GM18519 (cell line): ENCODE data around the gene MUS81.
"Not testable (repeated sequence)": the region's sequence is repeated elsewhere in the genome, so short reads cannot be mapped to it uniquely, and the experiment has no call there.

ENCODE experiments used
- ATAC-seq: cut with Tn5 transposase; IDR thresholded peaks from one replicate; pipeline ENCODE4 v1.9.1; 2021; ENCODE audit warnings: mild to moderate bottlenecking, moderate library complexity; ENCODE audit not compliant: unreplicated experiment, low FRiP score

Gene MUS81

DNA sequence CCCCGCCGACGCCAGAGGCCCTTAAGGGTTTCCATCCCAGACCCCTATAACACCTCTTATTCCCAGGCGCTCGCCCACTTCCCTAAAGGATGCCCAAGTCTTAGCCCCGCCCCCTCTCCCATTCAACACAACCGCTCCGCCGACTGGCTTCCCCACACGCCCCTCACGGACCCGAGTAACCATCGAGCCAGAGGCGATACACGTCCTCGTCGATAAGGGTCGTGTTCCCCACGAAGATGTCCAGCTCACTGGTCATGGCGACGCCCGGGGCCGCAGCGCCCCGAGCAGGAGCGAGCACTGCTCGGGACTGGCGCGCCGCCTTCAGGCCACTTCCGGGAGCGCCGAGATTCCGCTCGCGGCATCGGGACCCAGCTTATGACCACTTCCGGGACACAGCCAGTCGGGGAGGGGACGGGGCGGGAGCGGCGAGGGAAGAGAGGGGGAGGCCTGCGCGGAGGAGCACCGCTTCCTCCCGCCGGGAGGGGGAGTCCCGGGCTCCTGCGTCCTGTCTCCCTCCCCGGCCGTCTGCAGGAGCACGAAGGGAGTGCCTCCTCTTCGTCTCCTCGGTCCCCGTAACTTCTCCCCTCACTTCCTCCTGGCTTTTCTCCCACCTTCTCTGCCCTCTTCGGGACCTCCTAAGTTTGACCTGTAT is 28.1 kb downstream of the MUS81 start, which contains the start of gene FIBP:
Gene FIBP, minus strand, starts transcription at position 309 of the 652 bp plus-strand sequence. Its CDS starts 53 bp downstream, at position 256.
- ATAC-seq: no peak

DNA sequence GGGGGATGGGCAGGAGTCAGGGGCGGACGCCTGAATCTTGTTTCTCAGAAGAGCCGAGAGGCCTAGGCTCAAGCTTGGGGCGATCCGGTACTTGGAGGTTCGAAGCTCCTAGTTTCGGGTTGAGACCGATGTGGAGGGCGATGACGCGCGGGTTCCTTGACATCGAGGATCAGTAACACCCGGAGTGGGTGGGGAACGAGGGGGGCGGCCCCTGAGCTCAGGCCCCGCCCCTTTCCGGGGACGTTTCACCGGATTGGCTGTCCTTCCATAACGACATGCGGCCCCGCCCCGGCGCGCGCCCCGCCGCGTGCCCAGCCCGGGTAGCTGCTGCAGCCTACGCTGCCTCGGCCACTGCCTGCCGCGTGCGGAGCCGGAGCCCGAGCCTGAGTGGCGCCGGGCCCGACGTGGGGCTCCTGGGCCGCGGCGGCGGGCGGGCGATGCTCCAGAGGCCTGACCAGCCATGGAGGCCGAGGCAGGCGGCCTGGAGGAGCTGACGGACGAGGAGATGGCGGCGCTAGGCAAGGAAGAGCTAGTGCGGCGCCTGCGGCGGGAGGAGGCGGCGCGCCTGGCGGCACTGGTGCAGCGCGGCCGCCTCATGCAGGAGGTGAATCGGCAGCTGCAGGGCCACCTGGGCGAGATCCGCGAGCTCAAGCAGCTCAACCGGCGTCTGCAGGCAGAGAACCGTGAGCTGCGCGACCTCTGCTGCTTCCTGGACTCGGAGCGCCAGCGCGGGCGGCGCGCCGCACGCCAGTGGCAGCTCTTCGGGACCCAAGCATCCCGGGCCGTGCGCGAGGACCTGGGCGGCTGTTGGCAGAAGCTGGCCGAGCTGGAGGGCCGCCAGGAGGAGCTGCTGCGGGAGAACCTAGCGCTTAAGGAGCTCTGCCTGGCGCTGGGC is 30.3 kb downstream of the MUS81 start, which contains the start of gene CCDC85B:
Gene CCDC85B, plus strand, starts transcription at position 350 of the 895 bp plus-strand sequence. Its CDS starts 111 bp downstream, at position 461.
- ATAC-seq: peak; percentile 47

DNA sequence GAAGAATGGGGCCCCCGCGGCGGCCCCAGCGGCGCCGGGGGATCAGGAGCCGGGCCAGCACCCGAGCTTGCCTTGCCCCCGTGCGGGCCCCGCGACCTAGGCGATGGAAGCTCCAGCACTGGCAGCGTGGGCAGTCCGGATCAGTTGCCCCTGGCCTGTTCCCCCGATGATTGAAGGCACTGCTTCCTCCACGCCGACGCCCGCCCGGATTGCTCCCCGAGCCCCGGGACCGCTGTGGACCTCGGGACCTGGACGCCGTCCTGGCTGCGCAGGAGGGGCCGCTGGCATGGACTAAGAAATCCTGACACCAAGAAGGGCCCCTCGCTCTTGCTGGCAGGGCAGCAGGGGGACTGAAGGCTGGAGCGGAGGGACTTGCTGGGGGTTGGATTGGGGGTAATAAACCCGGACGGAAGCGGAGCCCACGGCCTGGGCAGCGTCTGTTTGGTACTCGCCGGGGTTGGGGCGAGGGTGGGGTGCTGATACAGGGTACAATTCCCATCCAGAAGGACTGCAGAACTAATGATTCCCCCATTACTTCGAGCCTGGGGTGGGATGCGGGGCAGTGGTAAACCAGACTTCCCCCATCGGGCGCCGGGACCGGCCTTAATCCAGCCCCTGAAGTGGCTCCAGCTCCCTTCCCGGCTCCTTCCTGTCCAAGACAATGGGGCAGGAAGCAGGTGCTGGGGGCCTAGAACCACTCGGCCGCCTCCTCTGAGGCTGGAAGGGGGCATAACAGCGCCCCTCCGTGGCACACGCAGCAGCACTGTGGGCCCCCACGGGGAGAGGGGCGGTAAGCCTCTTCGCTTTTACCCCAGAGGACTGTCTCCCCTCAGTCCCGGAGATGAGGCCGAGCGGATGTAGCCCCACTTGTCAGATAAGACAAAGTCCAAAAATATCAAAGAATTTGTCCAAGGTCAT is 31.2 kb downstream of the MUS81 start:
- ATAC-seq: no peak

DNA sequence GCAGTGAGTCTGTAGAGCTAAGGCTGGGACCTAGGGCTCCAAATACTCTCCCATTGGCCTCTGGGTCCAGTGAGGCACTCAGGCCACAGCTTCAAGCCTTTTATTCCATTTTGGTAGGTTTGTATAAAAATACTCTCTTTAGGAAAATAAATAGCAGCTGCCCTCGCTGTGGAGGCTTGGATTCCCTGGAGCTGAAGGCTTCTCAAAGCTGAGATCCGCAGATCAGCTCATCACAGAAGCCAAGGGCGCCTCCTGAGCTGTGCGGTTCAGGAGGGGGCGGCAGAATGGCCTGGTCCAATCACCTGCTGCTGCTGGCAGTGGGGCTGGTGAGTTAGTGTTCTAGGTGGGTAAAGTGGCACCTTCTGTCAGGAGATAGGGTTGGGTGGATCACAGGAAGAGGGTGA is 31.9 kb downstream of the MUS81 start:
- not testable (repeated sequence) for ATAC-seq

DNA sequence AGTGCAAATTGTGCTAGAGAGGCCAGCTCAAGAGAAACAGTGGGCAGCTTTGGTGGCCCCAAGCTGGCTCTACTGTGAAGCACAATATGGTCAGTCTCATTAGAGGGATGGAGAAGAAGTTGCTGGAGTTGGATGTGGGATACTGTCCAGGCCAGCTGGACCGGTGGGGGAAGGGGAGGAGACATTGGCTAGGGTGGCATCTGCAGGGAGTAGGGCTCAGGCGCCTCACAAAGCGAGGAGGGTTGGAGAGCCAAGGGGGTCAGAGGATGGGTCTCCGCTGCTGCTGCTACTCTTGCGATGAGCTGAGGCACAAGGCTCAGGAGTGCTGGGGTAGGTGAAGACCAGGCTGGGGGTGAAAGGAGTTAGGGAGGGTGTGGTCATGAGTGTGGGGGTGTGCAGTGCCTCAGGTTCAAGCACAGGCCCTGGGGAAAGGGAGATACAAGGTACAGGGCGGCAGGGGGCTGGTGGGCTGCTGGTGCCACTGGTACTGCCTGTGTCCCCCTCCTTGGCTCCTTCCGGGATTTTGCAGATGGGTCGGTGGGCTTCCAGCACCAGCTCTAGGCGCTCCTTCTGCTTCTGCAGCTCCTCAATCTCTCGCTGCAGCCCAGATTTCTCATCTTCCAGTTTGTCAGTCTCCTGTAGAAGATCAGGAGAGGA is 32.6 kb downstream of the MUS81 start:
- ATAC-seq: no peak

DNA sequence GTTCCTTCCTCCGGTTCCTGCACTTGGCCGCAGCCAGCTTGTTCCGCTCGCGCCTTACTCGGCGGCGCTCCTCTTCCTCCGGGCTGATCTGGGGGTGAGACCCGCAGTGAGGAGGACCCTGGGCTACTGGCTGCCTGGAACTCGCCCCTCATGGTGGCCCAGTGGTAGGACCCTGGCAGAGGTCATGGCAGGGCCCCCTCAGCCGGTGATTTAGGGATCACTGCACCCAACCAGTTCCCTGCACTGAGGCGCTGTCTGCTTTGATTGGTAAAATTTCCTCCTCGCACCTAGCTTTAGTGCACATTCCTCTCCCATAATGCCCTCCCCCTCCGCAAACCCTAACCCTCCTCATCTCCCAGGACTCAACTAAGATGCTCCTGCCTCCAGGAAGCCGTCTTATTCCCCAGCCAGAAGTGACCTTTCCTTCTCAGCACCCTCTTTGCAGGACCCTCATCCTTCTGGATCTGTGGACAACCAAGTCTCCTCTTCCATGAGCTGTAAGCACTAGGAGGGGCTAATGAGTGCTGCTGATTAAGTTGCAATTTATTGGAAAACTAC is 33.9 kb downstream of the MUS81 start:
- ATAC-seq: no peak

DNA sequence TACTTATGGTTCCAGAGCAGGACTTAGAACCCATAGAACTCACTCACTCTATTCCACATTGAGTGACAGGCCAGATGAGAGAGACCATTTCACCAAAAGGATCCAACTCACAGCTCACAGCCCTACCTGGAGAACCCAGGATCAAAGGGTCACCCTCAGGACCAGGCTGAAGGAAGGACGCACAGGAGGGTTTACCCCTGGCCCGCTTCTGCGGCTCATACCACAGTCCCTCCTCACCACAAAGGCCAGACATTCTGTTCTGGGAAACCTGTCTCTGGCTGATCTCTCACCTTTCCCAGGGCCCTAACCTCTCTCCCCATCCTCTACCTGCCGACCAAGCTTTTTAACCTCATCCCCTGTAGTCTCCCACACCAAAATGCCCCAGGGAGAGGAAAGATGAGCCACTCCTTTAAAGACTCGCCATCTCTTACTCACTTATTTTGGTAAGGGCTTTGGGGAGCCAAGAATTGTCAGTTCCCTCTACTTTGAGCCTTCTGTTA is 35.3 kb downstream of the MUS81 start:
- ATAC-seq: no peak

DNA sequence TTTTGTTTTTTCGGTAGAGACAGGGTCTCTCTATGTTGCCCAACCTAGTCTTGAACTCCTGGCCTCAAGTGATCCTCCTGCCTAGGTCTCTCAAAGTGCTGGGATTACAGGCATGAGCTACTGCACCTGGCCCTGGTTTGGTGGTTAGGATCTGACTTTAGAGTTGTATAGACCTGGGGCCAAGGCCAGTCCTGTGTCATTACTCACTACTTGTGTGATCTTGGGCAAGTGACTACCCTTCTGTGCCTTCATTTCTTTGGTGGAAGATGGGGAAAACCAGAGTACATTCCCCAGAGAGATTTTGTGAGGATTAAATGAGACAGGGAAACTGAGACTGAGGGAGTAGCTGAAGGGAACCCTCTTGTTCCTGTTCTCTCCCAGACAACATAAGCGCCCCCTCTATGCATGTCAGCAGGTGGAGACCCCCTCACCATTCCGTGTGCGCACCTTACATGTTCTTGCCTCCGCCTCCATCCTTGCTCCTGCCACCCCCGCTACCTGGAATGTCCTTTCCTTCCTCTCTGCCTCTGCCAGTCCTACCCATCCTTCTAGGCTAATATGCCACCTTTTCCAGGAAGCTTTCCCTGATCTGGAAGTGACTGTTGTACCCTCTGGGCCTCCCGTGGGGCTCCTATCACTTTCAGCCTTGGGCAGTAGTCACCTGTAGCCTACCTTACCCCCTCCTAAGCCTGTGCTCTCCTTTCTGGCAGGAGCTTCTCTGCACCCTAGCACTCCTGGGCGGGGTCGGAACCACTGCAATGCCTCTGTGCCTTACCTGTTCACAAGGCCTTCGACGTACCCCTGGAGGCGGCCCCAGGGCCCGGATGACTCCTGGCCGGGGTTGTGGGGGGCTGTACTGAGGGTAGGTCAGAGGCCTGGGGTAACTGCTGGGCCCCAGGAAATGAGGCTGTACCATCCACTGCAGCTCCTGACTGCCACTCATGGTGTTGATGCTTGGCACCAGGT is 36.1 kb downstream of the MUS81 start:
- no peak for ATAC-seq

DNA sequence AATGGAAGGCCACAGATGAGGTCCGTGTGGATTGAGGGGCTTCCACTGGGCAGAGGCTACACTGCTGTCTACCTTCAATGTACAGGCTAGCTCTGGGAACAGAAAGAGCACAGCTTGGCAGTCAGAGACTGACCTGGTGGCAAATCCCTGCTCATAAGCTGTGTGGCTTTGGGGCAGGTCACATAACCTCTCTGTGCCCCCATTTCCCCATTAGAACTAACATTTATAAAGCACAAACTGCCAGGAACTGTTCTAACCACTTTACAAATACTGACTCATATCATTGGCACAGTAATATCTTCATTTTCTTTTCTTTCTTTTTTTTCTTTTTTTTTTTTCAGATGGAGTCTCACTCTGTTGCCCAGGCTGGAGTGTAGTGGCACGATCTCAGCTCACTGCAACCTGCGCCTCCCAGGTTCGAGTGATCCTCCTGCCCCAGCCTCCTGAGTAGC is 36.8 kb downstream of the MUS81 start:
- no peak for ATAC-seq

DNA sequence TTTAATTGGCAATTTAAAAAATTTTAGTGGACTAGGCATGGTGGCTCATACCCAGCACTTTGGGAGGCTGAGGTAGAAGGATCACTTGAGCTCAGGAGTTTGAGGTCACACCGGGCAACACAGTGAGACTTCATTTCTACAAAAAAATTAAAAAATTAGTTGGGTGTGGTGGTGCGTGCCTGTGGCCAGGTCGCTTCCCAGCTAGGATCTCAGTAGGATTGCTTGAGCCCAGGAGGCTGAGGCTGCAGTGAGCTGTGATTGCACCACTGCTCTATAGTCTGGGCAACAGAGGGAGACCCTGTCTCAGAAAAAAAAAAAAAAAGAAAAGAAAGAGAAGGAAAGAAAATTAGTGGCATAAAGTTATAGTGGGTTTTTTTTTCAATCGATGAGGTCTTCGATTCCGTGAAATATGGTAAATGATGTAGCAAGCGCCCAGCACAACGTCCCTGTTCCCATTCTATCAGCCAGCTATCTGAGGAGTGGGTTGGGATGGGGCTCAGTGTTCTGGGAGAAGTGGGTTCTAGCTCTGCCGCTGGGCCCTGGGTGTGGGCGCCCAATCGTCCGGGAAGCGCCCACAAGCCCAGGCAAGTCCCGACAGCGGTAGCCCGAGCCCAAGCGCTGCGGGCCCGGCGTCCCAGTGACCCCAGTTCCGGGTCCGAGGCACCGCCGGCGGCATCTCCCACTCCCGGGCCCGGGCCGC is 38.6 kb downstream of the MUS81 start:
- no peak for ATAC-seq

DNA sequence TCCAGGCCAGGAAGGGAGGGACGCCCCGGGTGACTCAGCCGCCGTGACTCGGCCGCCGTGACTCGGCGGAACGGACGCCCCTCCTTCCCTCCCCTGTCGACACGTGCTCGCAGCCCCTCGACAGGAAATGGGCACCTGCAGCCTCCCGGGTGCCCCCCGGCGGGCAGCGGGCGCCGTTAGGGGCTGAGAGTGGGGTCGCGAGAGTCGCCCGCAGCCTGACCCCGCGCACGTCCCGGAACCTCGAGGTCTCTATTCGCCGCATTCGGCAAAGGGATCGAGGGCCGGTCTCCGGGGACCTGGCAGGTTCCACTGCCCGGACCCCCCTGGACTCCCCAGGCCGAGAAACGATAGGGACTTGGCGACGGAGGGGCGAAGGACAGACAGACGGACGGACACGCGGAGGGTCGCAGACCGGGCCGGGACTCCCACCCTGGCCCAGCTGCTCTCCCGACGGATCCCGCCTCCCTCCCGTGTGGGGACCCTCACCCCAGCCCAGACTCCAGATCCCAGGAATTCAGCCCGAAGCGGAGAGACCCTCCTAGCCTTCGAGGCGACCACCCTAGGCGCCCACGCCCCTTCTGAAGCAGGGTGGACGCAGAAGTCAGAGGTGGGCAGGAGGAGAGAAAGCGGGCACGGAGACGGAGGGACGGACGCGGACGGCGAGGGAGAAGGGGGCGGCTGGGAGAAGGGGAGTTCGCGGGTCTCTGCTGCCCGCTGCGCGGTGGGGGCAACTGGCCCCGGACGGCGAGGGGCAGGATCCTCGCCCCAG is 39.3 kb downstream of the MUS81 start:
- ATAC-seq: no peak

DNA sequence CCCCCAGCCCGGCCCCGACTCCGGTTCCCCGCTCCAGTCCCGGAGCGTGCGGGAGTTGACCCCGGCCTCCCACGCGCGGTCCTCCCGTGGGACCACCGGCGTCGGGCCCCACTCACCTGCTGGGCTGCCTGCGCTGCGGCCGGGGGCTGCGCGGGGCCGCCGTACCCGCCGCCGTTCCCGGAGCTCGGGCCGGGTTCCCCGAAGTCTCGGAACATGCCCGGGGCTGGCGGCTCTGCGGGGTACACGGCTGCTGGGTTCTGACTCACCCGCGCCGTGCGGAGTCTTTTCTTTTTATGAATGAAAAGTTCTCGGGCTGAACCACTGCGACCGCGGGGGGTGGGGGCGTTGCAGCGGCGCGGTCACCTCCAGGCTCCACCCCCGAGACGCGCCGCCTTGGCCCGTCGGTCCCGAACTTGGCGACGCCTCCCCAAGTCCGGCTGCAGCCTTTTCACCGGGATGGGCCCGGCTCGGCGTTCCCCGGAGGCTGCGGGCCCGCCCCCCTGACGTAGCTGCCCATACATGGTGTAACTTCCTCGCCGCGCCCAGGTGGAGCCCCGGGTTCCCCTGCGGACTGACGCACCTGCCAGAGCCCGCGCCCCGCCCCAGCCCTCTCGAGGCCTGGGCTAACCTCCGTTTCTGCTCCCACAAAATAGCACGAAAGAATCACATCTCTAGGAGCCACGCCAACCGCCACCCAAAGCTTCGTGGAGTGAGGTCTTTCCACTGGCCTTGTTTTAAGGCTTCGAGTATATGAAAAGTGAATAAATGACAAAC is 40.1 kb downstream of the MUS81 start, which contains the start of gene FOSL1:
Gene FOSL1, minus strand, starts transcription at position 264 of the 774 bp plus-strand sequence. Its CDS starts 49 bp downstream, at position 215.
- ATAC-seq: peak; percentile 46

DNA sequence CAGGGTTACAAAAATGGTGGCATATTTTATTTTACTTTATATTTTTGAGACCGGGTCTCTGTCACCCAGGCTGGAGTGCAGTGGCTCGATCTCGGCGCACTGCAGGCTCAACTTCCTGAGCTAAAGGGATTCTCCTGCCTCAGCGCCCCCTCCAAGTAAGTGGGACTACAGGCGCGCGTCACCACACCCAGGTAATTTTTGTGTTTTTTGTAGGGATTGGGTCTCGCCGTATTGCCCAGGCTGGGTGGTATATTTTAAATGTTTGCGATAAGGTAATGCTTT is 40.6 kb downstream of the MUS81 start:
- no peak for ATAC-seq

DNA sequence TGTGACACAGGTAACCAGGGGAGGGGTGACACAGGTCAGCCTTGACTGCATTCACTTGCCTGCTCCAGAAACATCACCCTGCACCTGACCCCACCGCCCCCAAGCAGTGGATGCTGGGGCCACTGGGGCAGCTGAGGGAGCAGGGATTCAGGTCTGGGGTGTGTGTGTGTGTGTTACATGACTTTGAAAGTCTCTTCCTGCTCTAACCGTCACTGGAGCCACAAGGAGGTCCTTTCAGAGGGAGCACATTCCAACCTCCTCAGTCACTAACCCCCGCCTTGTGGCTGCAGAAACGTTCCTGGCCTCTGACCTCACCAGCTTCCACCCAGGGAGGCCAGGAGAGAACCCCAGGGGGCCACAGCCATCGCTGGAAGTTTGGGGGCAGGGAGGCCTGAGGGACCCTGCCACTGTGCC is 42.8 kb downstream of the MUS81 start:
- ATAC-seq: no peak

DNA sequence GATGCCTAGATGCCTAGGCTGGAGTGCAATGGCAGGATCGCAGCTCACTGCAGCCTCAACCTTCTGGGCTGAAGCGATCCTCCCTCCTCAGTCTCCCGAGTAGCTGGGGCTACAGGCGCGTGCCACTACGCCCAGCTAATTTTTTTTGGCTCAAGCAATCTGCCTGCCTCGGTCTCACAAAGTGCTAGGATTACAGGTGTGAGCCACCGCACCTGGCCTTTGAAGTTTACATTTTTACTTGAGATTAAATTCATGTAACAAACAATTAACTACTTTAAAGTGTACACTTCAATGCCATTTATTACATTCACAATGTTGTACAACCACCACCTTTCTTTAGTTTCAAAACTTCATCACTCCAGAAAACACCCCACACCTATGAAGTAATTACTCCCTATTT is 43.5 kb downstream of the MUS81 start:
- no peak for ATAC-seq

DNA sequence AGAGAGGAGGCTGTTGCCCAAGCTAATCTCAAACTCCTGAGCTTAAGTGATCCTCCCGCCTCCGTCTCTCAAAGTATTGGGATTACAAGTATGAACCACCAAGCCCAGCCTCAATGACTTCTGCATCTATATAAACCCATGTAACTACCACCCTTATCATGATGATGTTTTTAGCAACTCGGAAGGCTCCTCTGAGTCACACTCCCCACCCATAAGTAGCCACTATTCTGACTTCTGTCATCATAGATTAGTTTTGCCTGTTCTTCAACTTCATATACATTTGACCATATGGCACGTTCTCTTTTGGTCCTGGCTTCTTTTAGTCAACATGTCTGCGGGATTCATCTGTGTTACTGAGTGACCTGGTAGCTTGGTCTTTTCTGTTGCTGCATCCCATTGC is 46.4 kb downstream of the MUS81 start:
- no peak for ATAC-seq
